Measurements from ENCODE around the gene PLEKHG2.
A peak's percentile ranks its signal among the peaks of the same experiment; 100 is the strongest.

The PLEKHG2 gene

GRCh38 chr19:39445196-39446111 lies 33.0 kb downstream of the PLEKHG2 start, which contains the start of gene SUPT5H:
Gene SUPT5H, plus strand, starts transcription at chr19:39445582. Its CDS starts 309 bp downstream, at chr19:39445891.
- H3K4me2 ChIP-seq (ENCODE audit: low read length) = peak within 1 kb of the TSS; percentile 95
- H3K79me2 ChIP-seq (ENCODE audit: low read length) = peaks cover 61% of the 10 kb centered on the region
- peak within 1 kb of the TSS; percentile 92 for H3K4me3 ChIP-seq (ENCODE audit: low read length)
- peaks cover 29% of the 10 kb centered on the region for H4K20me1 ChIP-seq (ENCODE audit: insufficient read depth, low read length)
- peaks cover 52% of the 10 kb centered on the region for H3K4me1 ChIP-seq (ENCODE audit: low read length)
- H3K9ac ChIP-seq (ENCODE audit: low read length) = peak within 1 kb of the TSS; percentile 98
- H3K9me3 ChIP-seq (ENCODE audit: insufficient read depth, low read length) = no peaks in the 10 kb centered on the region
- TF ChIP-seq EZH2phosphoT487 (IDR thresholded peaks at IDR 0.05; ENCODE audit: low read depth) (no peak), CTCF (IDR thresholded peaks at IDR 0.05; ENCODE audit: low read depth, low read length) (no peak)
- peaks cover 31% of the 10 kb centered on the region for H3K36me3 ChIP-seq (replicated peaks; ENCODE audit: low read depth, low read length)
- H3K27me3 ChIP-seq (ENCODE audit: low read depth, low read length) = no peaks in the 10 kb centered on the region
- peak within 1 kb of the TSS; percentile 85 for H3K27ac ChIP-seq (ENCODE audit: low read length)
- peak within 1 kb of the TSS; percentile 9; the same call in 1 of the 2 replicates for H2AFZ ChIP-seq (ENCODE audit: low read depth, low read length)

GRCh38 chr19:39446365-39447084 lies 34.1 kb downstream of the PLEKHG2 start:
- TF ChIP-seq CTCF (IDR thresholded peaks at IDR 0.05; ENCODE audit: low read depth, low read length) = no peak
- TF ChIP-seq EZH2phosphoT487 (IDR thresholded peaks at IDR 0.05; ENCODE audit: low read depth) = no peak
- peak overlapping the region; percentile 85 for H3K27ac ChIP-seq (ENCODE audit: low read length)
- H3K4me2 ChIP-seq (ENCODE audit: low read length) = peak overlapping the region; percentile 95
- H4K20me1 ChIP-seq (ENCODE audit: insufficient read depth, low read length) = peaks cover 40% of the 10 kb centered on the region
- H3K4me3 ChIP-seq (ENCODE audit: low read length) = peak overlapping the region; percentile 92
- no peaks in the 10 kb centered on the region for H3K27me3 ChIP-seq (ENCODE audit: low read depth, low read length)
- H3K36me3 ChIP-seq (replicated peaks; ENCODE audit: low read depth, low read length) = peaks cover 37% of the 10 kb centered on the region
- H3K9ac ChIP-seq (ENCODE audit: low read length) = peak overlapping the region; percentile 98
- no peaks in the 10 kb centered on the region for H3K9me3 ChIP-seq (ENCODE audit: insufficient read depth, low read length)
- no peak overlapping the region for H2AFZ ChIP-seq (ENCODE audit: low read depth, low read length)
- peaks cover 72% of the 10 kb centered on the region for H3K79me2 ChIP-seq (ENCODE audit: low read length)
- peaks cover 46% of the 10 kb centered on the region for H3K4me1 ChIP-seq (ENCODE audit: low read length)

- H3K79me2 ChIP-seq (ENCODE audit: low read length) = peaks cover 89% of the 10 kb centered on the region
- H3K9me3 ChIP-seq (ENCODE audit: insufficient read depth, low read length) = no peaks in the 10 kb centered on the region
- peak overlapping the region; percentile 58 for H3K4me3 ChIP-seq (ENCODE audit: low read length)
- peak overlapping the region; percentile 48; the same call in 1 of the 2 replicates for H3K9ac ChIP-seq (ENCODE audit: low read length)
- H3K27me3 ChIP-seq (ENCODE audit: low read depth, low read length) = no peaks in the 10 kb centered on the region
- H3K4me2 ChIP-seq (ENCODE audit: low read length) = peak overlapping the region; percentile 95
- H3K27ac ChIP-seq (ENCODE audit: low read length) = peak overlapping the region; percentile 78
- H3K36me3 ChIP-seq (replicated peaks; ENCODE audit: low read depth, low read length) = peaks cover 53% of the 10 kb centered on the region
- TF ChIP-seq EZH2phosphoT487 (IDR thresholded peaks at IDR 0.05; ENCODE audit: low read depth) (no peak), CTCF (IDR thresholded peaks at IDR 0.05; ENCODE audit: low read depth, low read length) (no peak)
- H2AFZ ChIP-seq (ENCODE audit: low read depth, low read length) = no peak overlapping the region
- peaks cover 57% of the 10 kb centered on the region for H4K20me1 ChIP-seq (ENCODE audit: insufficient read depth, low read length)
- H3K4me1 ChIP-seq (ENCODE audit: low read length) = peaks cover 40% of the 10 kb centered on the region
These were observed 35.8 kb downstream of the PLEKHG2 start for GRCh38 chr19:39448271-39448670.

All from OCI-LY3 (cell line).